NCI-H1694 (cell line): ENCODE measurements around the gene CDKL1.
"Not testable (repeated sequence)": the region's sequence is repeated elsewhere in the genome, so short reads cannot be mapped to it uniquely, and the experiment has no call there.

Experiments
- DNase-seq: peaks from one replicate; lab custom pipeline; 2025; lab: John Stamatoyannopoulos, UW

The CDKL1 gene

DNA sequence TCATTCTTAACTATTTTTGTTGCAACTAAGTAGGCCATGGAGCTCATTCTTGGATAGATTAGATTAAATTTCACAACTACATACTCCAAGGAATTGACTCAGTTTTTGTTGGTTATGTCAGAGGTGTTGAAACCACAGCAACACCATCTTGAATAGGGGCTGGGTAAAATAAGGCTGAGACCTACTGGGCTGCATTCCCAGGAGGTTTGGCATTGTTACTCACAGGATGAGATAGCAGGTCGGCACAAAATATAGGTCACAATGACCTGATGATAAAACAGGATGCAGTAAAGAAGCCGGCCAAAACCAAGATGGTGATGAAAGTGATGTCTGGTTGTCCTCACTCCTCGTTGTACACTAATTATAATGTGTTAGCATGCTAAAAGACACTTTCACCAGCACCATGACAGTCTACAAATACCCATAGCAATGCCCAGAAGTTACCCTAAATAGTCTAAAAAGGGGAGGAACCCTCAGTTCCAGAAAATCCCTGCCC is 63.6 kb downstream of the CDKL1 start:
- no peak for DNase-seq

GRCh38 chr14:50331596-50331995 is 65.1 kb downstream of the CDKL1 start:
- no peak for DNase-seq

- DNase-seq, result peak; percentile 92
Measured at GRCh38 chr14:50321009-50321660, 75.5 kb downstream of the CDKL1 start.

- DNase-seq, result no peak
Measured at GRCh38 chr14:50320283-50320682, 76.4 kb downstream of the CDKL1 start.

- no peak for DNase-seq
Measured at GRCh38 chr14:50319721-50320120, 77.0 kb downstream of the CDKL1 start.

DNA sequence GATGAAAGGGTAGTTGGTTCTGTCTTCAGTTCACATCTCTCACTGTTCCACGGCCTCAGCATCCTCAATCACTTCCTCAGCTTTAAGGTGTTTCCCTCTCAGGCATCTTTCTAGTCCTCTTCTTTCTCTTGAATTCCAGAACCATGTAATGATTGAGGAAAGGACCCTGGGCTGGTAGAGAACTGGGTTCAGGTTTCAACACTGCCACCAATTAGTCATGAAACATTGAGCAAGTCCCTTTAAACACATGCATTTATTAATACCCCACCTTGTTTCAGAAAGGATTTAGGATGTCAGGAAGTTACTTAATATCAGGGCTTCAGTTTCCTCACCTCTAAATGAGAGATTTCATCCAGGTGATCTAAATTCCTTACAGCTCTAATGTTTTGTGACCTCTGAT is 77.4 kb downstream of the CDKL1 start:
- DNase-seq, result no peak

- peak; percentile 19 for DNase-seq
Measured at GRCh38 chr14:50318031-50318626, 78.6 kb downstream of the CDKL1 start.

DNA sequence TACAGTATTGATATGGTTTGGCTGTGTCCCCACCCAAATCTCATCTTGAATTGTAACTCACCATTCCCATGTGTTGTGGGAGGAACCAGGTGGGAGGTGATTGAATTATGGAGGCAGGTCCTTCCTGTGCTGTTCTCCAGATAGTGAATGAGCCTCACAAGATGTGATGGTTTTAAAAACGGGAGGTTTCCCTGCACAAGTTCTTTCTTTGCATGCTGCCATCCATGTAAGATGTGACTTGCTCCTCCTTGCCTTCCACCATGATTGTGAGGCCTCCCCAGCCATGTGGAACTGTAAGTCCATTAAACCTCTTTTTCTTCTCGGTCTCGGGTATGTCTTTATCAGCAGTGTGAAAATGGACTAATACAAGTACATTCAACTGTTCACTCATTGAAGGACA is 82.6 kb downstream of the CDKL1 start:
- DNase-seq, result not testable (repeated sequence)

DNA sequence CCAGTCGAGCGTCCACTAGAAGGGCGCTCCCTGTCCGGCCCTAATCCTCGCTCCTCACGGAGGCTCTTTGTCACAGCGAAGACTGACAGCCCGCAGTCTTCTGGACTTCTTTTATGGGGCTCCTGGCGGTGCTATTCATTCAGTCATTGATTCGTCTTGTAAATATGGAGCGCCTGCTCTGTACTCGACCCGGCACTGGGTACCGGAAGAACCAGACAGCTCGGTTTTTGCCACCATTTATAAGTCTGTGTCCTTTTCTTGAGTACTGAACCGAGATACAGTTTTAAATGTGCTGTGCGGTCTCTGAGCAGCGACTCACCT is 84.0 kb downstream of the CDKL1 start:
- DNase-seq, result peak; percentile 62

GRCh38 chr14:50311972-50312733 is 84.5 kb downstream of the CDKL1 start, which contains the start of the genes DMAC2L and L2HGDH:
Gene DMAC2L, plus strand, starts transcription at chr14:50312324. Its CDS starts 9,164 bp downstream, at chr14:50321488.
Gene L2HGDH, minus strand, starts transcription at chr14:50312229. Its CDS starts 79 bp downstream, at chr14:50312150.
- peak; percentile 87 for DNase-seq

DNA sequence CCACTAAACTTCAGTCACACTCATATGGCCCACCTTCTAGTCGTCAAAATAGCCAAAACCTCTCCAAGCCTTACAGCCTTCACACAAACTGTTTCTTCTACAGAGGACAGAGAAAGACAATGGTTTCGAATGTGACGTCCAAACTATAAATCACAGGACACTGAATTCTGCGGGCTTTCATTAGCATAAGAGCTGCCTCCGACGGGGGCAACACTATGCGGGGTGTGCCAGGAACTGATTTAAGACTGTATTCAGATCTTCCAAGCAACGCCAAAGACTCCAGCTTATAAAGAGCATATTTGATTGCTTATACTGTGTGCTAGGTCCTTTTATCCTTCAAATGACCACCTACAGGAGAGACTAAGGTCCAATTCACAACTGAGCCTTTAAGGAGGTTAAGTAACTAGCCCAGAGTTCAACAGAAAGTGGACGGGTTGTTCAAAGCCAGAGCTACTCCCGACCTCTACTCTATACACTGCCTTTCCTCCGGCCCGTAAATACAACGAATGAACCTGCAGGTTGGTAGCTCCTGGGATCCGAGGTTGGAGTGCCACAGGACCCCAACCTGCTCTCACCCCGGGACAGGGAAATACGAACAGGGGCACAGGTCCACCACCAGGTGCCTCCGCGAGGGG is 85.2 kb downstream of the CDKL1 start:
- no peak for DNase-seq

GRCh38 chr14:50310445-50310844 is 86.2 kb downstream of the CDKL1 start:
- DNase-seq, result no peak

DNA sequence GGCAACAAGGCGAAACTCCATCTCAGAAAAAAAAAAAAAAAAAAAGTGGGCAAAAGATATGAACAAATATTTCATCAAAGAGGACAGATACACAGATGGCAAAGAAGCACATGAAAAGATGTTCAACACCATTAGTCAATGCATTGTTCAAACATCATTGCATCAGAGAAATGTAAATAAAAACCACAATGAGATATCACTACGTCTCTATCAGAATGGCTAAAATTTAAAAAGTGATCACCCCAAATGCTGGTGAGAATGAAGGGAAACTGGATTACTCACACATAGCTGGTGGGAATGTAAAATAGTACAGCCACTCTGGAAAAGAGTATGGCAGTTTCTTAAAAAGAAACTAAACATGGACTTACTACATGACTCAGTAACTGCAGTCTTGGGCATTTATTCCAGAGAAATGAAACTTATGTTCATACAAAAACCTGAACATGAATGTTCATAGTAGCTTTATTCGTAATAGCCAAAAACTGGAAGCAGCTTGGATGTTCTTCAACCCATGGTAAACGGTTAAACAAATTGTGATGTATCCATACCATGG is 88.2 kb downstream of the CDKL1 start:
- no peak for DNase-seq

- no peak for DNase-seq
Measured at GRCh38 chr14:50303744-50304471, 92.8 kb downstream of the CDKL1 start.

GRCh38 chr14:50301914-50302313 is 94.8 kb downstream of the CDKL1 start:
- no peak for DNase-seq

DNA sequence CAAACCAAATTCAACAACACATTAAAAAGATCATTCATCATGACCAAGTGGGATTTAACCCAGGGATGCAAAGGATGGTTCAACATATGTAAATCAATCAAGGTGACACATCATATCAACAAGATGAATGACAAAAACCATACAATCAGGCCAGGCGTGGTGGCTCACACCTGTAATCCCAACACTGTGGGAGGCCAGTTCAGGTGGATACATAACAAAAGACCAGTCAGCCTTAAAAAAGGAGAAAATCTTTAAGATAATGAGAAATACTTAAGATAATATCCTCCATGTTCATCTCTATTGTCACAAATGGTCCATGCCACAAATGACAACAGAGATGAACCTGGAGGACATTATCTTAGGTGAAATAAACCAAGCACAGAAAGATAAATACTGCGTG is 97.1 kb downstream of the CDKL1 start:
- no peak for DNase-seq

GRCh38 chr14:50290306-50290705 is 106.4 kb downstream of the CDKL1 start:
- DNase-seq, result no peak

DNA sequence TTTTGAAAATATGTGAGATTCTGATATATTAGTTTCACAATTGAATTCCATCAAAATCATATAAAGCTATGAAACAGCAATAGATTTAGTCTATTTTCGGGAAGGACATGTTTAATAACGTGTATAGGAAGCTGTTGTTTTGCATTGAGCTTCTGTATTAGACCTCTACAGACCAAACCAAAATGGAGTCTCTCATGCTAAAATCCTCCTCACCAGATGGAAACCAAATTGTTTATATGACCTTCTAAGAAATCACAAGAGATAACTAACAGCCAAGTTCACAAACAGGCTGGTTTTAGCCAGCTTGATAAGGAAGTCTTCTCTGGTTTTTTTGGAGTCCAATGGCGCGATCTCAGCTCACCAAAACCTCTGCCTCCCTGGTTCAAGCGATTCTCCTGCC is 108.5 kb downstream of the CDKL1 start:
- DNase-seq, result no peak

GRCh38 chr14:50285861-50286260 is 110.8 kb downstream of the CDKL1 start:
- no peak for DNase-seq
